Trophoblast cell (in vitro differentiated cells and primary cell): Measurements from ENCODE around the gene OR10H1.
A peak's percentile ranks its signal among the peaks of the same experiment; 100 is the strongest.
"Not testable (repeated sequence)": the region's sequence is repeated elsewhere in the genome, so short reads cannot be mapped to it uniquely, and the experiment has no call there.

Experiments used
- DNase-seq, 2 donors: peaks; one replicate each; pipeline ENCODE4 v3.0.0-alpha.2; 2016
- H2AFZ ChIP-seq: 2 replicates; pipeline ENCODE4 v1.6.1; 2013; ENCODE audit warnings: low read length, moderate library complexity, mild to moderate bottlenecking; ENCODE audit not compliant: insufficient read depth, poor library complexity
- H2AK5ac ChIP-seq: 2 replicates; pipeline ENCODE4 v1.6.1; 2013; ENCODE audit warnings: mild to moderate bottlenecking, low read length
- H2BK120ac ChIP-seq: 2 replicates; pipeline ENCODE4 v1.6.1; 2013; ENCODE audit warnings: low read length, mild to moderate bottlenecking, moderate library complexity; ENCODE audit not compliant: insufficient read depth, poor library complexity
- H2BK12ac ChIP-seq: 2 replicates; pipeline ENCODE4 v1.6.1; 2013; ENCODE audit warnings: mild to moderate bottlenecking, low read length, moderate library complexity
- H2BK5ac ChIP-seq: 2 replicates; pipeline ENCODE4 v1.6.1; 2013; ENCODE audit warnings: low read length, low read depth, moderate library complexity, mild to moderate bottlenecking; ENCODE audit not compliant: poor library complexity
- H3K14ac ChIP-seq: 2 replicates; pipeline ENCODE4 v1.6.1; 2013; ENCODE audit warnings: mild to moderate bottlenecking, low read length
- H3K18ac ChIP-seq: 2 replicates; pipeline ENCODE4 v1.6.1; 2013; ENCODE audit warnings: mild to moderate bottlenecking, low read length
- H3K23ac ChIP-seq: 2 replicates; pipeline ENCODE4 v1.6.1; 2013; ENCODE audit warnings: low read length
- H3K27ac ChIP-seq: 2 replicates; pipeline ENCODE4 v1.5.1; 2013; ENCODE audit warnings: low read depth, mild to moderate bottlenecking, inconsistent platforms, low read length, moderate library complexity
- H3K27me3 ChIP-seq: 2 replicates; pipeline ENCODE4 v1.6.1; 2013; ENCODE audit warnings: inconsistent platforms, mild to moderate bottlenecking, low read length, moderate library complexity; ENCODE audit not compliant: insufficient read depth
- H3K36me3 ChIP-seq, 2 experiments: 1 replicate in 1 of 2; 2 replicates in 1 of 2; pipeline ENCODE4 v1.6.1; 2013; ENCODE audit warnings: low read length in 2 of 2, mild to moderate bottlenecking in 2 of 2, moderate library complexity in 1 of 2; ENCODE audit not compliant: insufficient read depth in 2 of 2, control insufficient read depth in 1 of 2
- H3K4ac ChIP-seq: 2 replicates; pipeline ENCODE4 v1.6.1; 2013; ENCODE audit warnings: low read depth, mild to moderate bottlenecking, low read length, moderate library complexity
- H3K4me1 ChIP-seq, 2 experiments: 1 replicate in 1 of 2; 2 replicates in 1 of 2; pipeline ENCODE4 v1.6.1; 2013; ENCODE audit warnings: low read length in 2 of 2, mild to moderate bottlenecking in 2 of 2, moderate library complexity in 1 of 2; ENCODE audit not compliant: insufficient read depth in 2 of 2, control insufficient read depth in 1 of 2
- H3K4me2 ChIP-seq: 2 replicates; pipeline ENCODE4 v1.6.1; 2013; ENCODE audit warnings: inconsistent platforms, mild to moderate bottlenecking, low read length, moderate library complexity
- H3K4me3 ChIP-seq: 2 replicates; pipeline ENCODE4 v1.5.1; 2013; ENCODE audit warnings: mild to moderate bottlenecking, low read depth, low read length, inconsistent platforms
- H3K79me1 ChIP-seq: one replicate; pipeline ENCODE4 v1.6.1; 2013; ENCODE audit warnings: low read length
- H3K79me2 ChIP-seq: 2 replicates; pipeline ENCODE4 v1.6.1; 2013; ENCODE audit warnings: low read length, mild to moderate bottlenecking; ENCODE audit not compliant: control insufficient read depth, insufficient read depth, poor library complexity
- H3K9ac ChIP-seq: 2 replicates; pipeline ENCODE4 v1.6.1; 2013; ENCODE audit warnings: mild to moderate bottlenecking, low read length
- H3K9me3 ChIP-seq: 2 replicates; pipeline ENCODE4 v1.6.1; 2013; ENCODE audit warnings: low read depth, mild to moderate bottlenecking, control low read depth, inconsistent platforms, low read length; ENCODE audit not compliant: insufficient read depth
- H4K12ac ChIP-seq: 2 replicates; pipeline ENCODE4 v1.6.1; 2013; ENCODE audit warnings: low read depth, mild to moderate bottlenecking, low read length, moderate library complexity
- H4K8ac ChIP-seq: 2 replicates; pipeline ENCODE4 v1.6.1; 2013; ENCODE audit warnings: low read depth, mild to moderate bottlenecking, low read length, moderate library complexity
- H4K91ac ChIP-seq: one replicate; pipeline ENCODE4 v1.6.1; 2013; ENCODE audit warnings: low read depth, mild to moderate bottlenecking, low read length, moderate library complexity
- WGBS: extraction: QIAGEN DNeasy Blood & Tissue Kit; methylation state at CpG from one replicate; pipeline ENCODE4 v1.1.7; 2013; ENCODE audit warnings: missing lambda C conversion rate; ENCODE audit not compliant: insufficient read length, insufficient coverage; ENCODE audit errors: extremely low coverage; 5-methylcytosine and 5-hydroxymethylcytosine counted together

The OR10H1 gene

GRCh38 chr19:15829306-15829698 is 13.8 kb upstream of the OR10H1 start:
- no peaks in the 10 kb centered on the region for H3K4me1 ChIP-seq
- peaks cover 12% of the 10 kb centered on the region for H3K79me1 ChIP-seq
- H3K4me2 ChIP-seq, result no peak overlapping the region
- H2BK12ac ChIP-seq, result peak overlapping the region; percentile 82
- peaks cover 18% of the 10 kb centered on the region for H3K9me3 ChIP-seq
- H3K23ac ChIP-seq, result no peak overlapping the region
- H3K9ac ChIP-seq, result no peak overlapping the region
- peaks cover 0 to 2% of the 10 kb centered on the region in 2 experiments for H3K36me3 ChIP-seq
- DNase-seq, result no peak
- peak overlapping the region; percentile 44 for H3K4ac ChIP-seq
- peak overlapping the region; percentile 88 for H2BK120ac ChIP-seq
- H2AK5ac ChIP-seq, result peak overlapping the region; percentile 69
- no peaks in the 10 kb centered on the region for H3K79me2 ChIP-seq
- H2BK5ac ChIP-seq, result peak overlapping the region; percentile 61
- H2AFZ ChIP-seq, result no peak overlapping the region
- H3K18ac ChIP-seq, result peak overlapping the region; percentile 48
- H4K8ac ChIP-seq, result peak overlapping the region; percentile 57
- no peak overlapping the region for H4K12ac ChIP-seq
- peak overlapping the region; percentile 27 for H3K14ac ChIP-seq
- H4K91ac ChIP-seq, result peak overlapping the region; percentile 91
- WGBS, result no CpG with 5 or more reads among the region's 10 CpGs
- H3K4me3 ChIP-seq, result no peak overlapping the region
- no peaks in the 10 kb centered on the region for H3K27me3 ChIP-seq
- peak overlapping the region; percentile 85 for H3K27ac ChIP-seq

GRCh38 chr19:15828611-15829305 is 13.3 kb upstream of the OR10H1 start:
- H3K18ac ChIP-seq, H3K36me3 ChIP-seq, H3K79me1 ChIP-seq, H3K4me2 ChIP-seq, H3K79me2 ChIP-seq, H3K4me3 ChIP-seq, H3K9ac ChIP-seq, H2AK5ac ChIP-seq, H3K4me1 ChIP-seq, H3K23ac ChIP-seq, H2BK12ac ChIP-seq, H3K4ac ChIP-seq, H4K12ac ChIP-seq, H2AFZ ChIP-seq, H3K27me3 ChIP-seq: not testable (repeated sequence)
- peak overlapping the region; percentile 91 for H3K27ac ChIP-seq
- peak overlapping the region; percentile 91 for H4K91ac ChIP-seq
- H2BK120ac ChIP-seq, result peak overlapping the region; percentile 80
- peak; percentile 59 to 82 for DNase-seq
- WGBS, result no CpG with 5 or more reads among the region's 13 CpGs
- H2BK5ac ChIP-seq, result peak overlapping the region; percentile 58
- H4K8ac ChIP-seq, result peak overlapping the region; percentile 57
- H3K9me3 ChIP-seq, result peaks cover 16% of the 10 kb centered on the region
- H3K14ac ChIP-seq, result peak overlapping the region; percentile 27

- Histone ChIP-seq H3K36me3 (peaks cover 0 to 2% of the 10 kb centered on the region in 2 experiments), H3K18ac (no peak overlapping the region), H3K4ac (no peak overlapping the region), H3K27ac (peak overlapping the region; percentile 91), H3K23ac (no peak overlapping the region), H3K9ac (no peak overlapping the region), H2BK12ac (no peak overlapping the region), H3K27me3 (no peaks in the 10 kb centered on the region), H2BK5ac (peak overlapping the region; percentile 77), H3K9me3 (peaks cover 17% of the 10 kb centered on the region), H4K8ac (no peak overlapping the region), H2AK5ac (no peak overlapping the region), H3K4me3 (no peak overlapping the region), H3K4me1 (no peaks in the 10 kb centered on the region), H3K79me2 (no peaks in the 10 kb centered on the region), H3K14ac (no peak overlapping the region), H4K91ac (peak overlapping the region; percentile 80), H3K4me2 (no peak overlapping the region), H3K79me1 (peaks cover 6% of the 10 kb centered on the region), H2AFZ (no peak overlapping the region), H4K12ac (no peak overlapping the region), H2BK120ac (peak overlapping the region; percentile 30)
- no CpG with 5 or more reads among the region's 7 CpGs for WGBS
- DNase-seq, result peak in 1 of 2 donors; percentile 44
Measured at GRCh38 chr19:15828121-15828610, 12.7 kb upstream of the OR10H1 start.

GRCh38 chr19:15825753-15826152 is 10.3 kb upstream of the OR10H1 start:
- no CpG with 5 or more reads among the region's 1 CpG for WGBS
- H3K9me3 ChIP-seq, result peaks cover 16% of the 10 kb centered on the region

More at GRCh38 chr19:15825753-15826152, 10.3 kb upstream of the OR10H1 start:
- H2AK5ac ChIP-seq, result no peak overlapping the region
- no peak overlapping the region for H3K4me3 ChIP-seq
- H4K12ac ChIP-seq, result no peak overlapping the region
- H3K14ac ChIP-seq, result no peak overlapping the region
- no peaks in the 10 kb centered on the region for H3K27me3 ChIP-seq
- H2BK5ac ChIP-seq, result no peak overlapping the region
- no peak overlapping the region for H3K9ac ChIP-seq
- no peaks in the 10 kb centered on the region for H3K79me2 ChIP-seq
- no peak for DNase-seq
- H3K36me3 ChIP-seq, result no peaks in the 10 kb centered on the region
- H3K4ac ChIP-seq, result no peak overlapping the region
- no peak overlapping the region for H3K27ac ChIP-seq
- H3K4me2 ChIP-seq, result no peak overlapping the region
- peaks cover 6% of the 10 kb centered on the region for H3K79me1 ChIP-seq
- H4K8ac ChIP-seq, result no peak overlapping the region
- H3K4me1 ChIP-seq, result no peaks in the 10 kb centered on the region
- H3K23ac ChIP-seq, result no peak overlapping the region
- no peak overlapping the region for H2BK12ac ChIP-seq
- H3K18ac ChIP-seq, result no peak overlapping the region
- H2BK120ac ChIP-seq, result no peak overlapping the region
- H2AFZ ChIP-seq, result no peak overlapping the region
- H4K91ac ChIP-seq, result no peak overlapping the region
